ENCODE data around the gene RETN. TPM values are rescaled to one million over a fixed set of nuclear protein-coding genes. Genes with fewer than 3 reads are reported as not detected.

Gene RETN
- total and polyA plus RNA-seq, 2 donors (not counting 3 experiments of a cell fraction or from before 2014, with no cell fraction given), result not detected

- FAIRE-seq (no peak), DNase-seq (ENCODE audit: low read depth, low spot score) (no peak)
- no TSS peak for BruUV-seq (replicated peaks)
- H3K9me3 ChIP-seq (replicated peaks; ENCODE audit: control insufficient read depth, insufficient read depth, low read length), result no peaks in the 10 kb centered on the region
- peaks cover 0 to 4% of the 10 kb centered on the region in 2 experiments for H3K36me3 ChIP-seq (ENCODE audit: control insufficient read depth in 2 of 2, extremely low read depth in 1 of 2, insufficient read depth in 2 of 2, low read length in 2 of 2)
- H3K4me2 ChIP-seq (ENCODE audit: insufficient read depth, low read length), result peak overlapping the region; percentile 53
- no peaks in the 10 kb centered on the region for H3K27me3 ChIP-seq (ENCODE audit: control insufficient read depth in 2 of 2, insufficient read depth in 2 of 2, low read length in 2 of 2)
- intact Hi-C loops (cut with micrococcal nuclease) (no loop called here), dilution Hi-C loops (cut with MboI; ENCODE audit: extremely low pct_ligation_motif_present, low sequenced_read_pairs) (no loop called here)
- H3K79me2 ChIP-seq (ENCODE audit: control insufficient read depth, insufficient read depth, low read length), result no peaks in the 10 kb centered on the region
- no peak overlapping the region for H3K9ac ChIP-seq (replicated peaks; ENCODE audit: extremely low read depth, insufficient read depth, low read length)
- peaks cover 7% of the 10 kb centered on the region for H3K4me1 ChIP-seq (ENCODE audit: control insufficient read depth, extremely low read depth, insufficient read depth, low read length)
- no peak overlapping the region for H3K4me3 ChIP-seq (replicated peaks in 1 of 3; ENCODE audit: insufficient read depth in 1 of 3, low read depth in 1 of 3, low read length in 3 of 3)
- H2AFZ ChIP-seq (ENCODE audit: low read depth, low read length), result peak overlapping the region; percentile 98
- POLR2A ChIA-PET, result no interaction called here
- CTCF ChIA-PET, result interaction anchor here (0.7 kb wide), 1 partner anchor 45 kb away, joined by 3 read pairs; the partner anchor contains the start of gene TRAPPC5
- H4K20me1 ChIP-seq (replicated peaks; ENCODE audit: control insufficient read depth, extremely low read depth, insufficient read depth, low read length), result no peaks in the 10 kb centered on the region
- TF ChIP-seq GATA2 (IDR thresholded peaks at IDR 0.05; ENCODE audit: insufficient read depth, insufficient read length, low read depth, low read length) (no peak), CTCF (IDR thresholded peaks at IDR 0.05; ENCODE audit: extremely low read depth in 1 of 2, insufficient read depth in 1 of 2, low read depth in 1 of 2, low read length in 2 of 2) (no peak), EZH2 (IDR thresholded peaks at IDR 0.05; ENCODE audit: borderline replicate concordance, low read depth, low read length, severe bottlenecking) (no peak), JUN (IDR thresholded peaks at IDR 0.05; ENCODE audit: borderline replicate concordance, insufficient read depth, insufficient read length, low read depth) (no peak), POLR2AphosphoS5 (IDR thresholded peaks at IDR 0.05; ENCODE audit: insufficient read depth, low read depth, low read length) (no peak), MAX (IDR thresholded peaks at IDR 0.05; ENCODE audit: insufficient read depth, insufficient read length) (no peak)
- no peaks in the 10 kb centered on the region for H3K9me1 ChIP-seq (replicated peaks; ENCODE audit: control insufficient read depth, extremely low read depth, insufficient read depth, low read length)
- H3K27ac ChIP-seq (ENCODE audit: insufficient read depth, low read depth, low read length), result no peak overlapping the region
These were observed 32.5 kb upstream of the RETN start for GRCh38 chr19:7636317-7636690.

Measured in endothelial cell of umbilical vein (primary cell).